ENCODE data around the gene UNC5C. TPM values are rescaled to one million over a fixed set of nuclear protein-coding genes. Genes with fewer than 3 reads are reported as not detected.

The UNC5C gene
- total RNA-seq, 1 experiment from 2014 or later = 8.2 TPM

GRCh38 chr4:95219109-95219508 lies 329.7 kb downstream of the UNC5C start:
- ChIA-PET CTCF (interaction anchor here (0.9 kb wide), 1 partner anchor 14 kb away, joined by 4 read pairs; no protein-coding TSS in a partner anchor), POLR2A (no interaction called here)
- Histone ChIP-seq H3K4me1 (ENCODE audit: control insufficient read depth, insufficient read depth, low read length) (no peaks in the 10 kb centered on the region), H3K36me3 (ENCODE audit: control insufficient read depth, insufficient read depth, low read length) (no peaks in the 10 kb centered on the region), H3K9me3 (ENCODE audit: control insufficient read depth, insufficient read depth, low read depth, low read length) (no peaks in the 10 kb centered on the region), H3K27me3 (ENCODE audit: control insufficient read depth, insufficient read depth, low read length) (no peaks in the 10 kb centered on the region), H3K4me3 (ENCODE audit: low read depth in 2 of 2, low read length in 2 of 2) (no peak overlapping the region), H3K27ac (ENCODE audit: low read length) (no peak overlapping the region)
- in situ Hi-C loops (cut with HindIII; ENCODE audit: low pct_unique_long_range_greater_than_20kb, low sequenced_read_pairs) = no loop called here
- DNase-seq (ENCODE audit: low read depth, low spot score) (no peak), ATAC-seq (no peak)
- BruUV-seq (replicated peaks) = no TSS peak
- intact Hi-C loops (cut with micrococcal nuclease; ENCODE audit: unreplicated experiment) = no loop called here
- TF ChIP-seq POLR2AphosphoS5 (IDR thresholded peaks at IDR 0.05; ENCODE audit: low read depth, low read length) (no peak), TCF7L2 (IDR thresholded peaks at IDR 0.05; ENCODE audit: low read depth, low read length) (no peak), REST (IDR thresholded peaks at IDR 0.05; ENCODE audit: insufficient read depth in 1 of 2, low read depth in 2 of 2, low read length in 1 of 2) (no peak), SIN3A (IDR thresholded peaks at IDR 0.05; ENCODE audit: borderline replicate concordance, insufficient read depth, low read depth, low read length) (no peak), CTCF (IDR thresholded peaks at IDR 0.05) (no peak)

- in situ Hi-C loops (cut with HindIII; ENCODE audit: low pct_unique_long_range_greater_than_20kb, low sequenced_read_pairs) = no loop called here
Observed at GRCh38 chr4:95217197-95217596, 331.6 kb downstream of the UNC5C start.

More at GRCh38 chr4:95217197-95217596, 331.6 kb downstream of the UNC5C start:
- ChIA-PET POLR2A (no interaction called here), CTCF (interaction anchor here (0.7 kb wide), 1 partner anchor 1512 kb away, joined by 4 read pairs; no protein-coding TSS in a partner anchor)
- Histone ChIP-seq H3K27ac (ENCODE audit: low read length) (no peak overlapping the region), H3K4me1 (ENCODE audit: control insufficient read depth, insufficient read depth, low read length) (no peaks in the 10 kb centered on the region), H3K9me3 (ENCODE audit: control insufficient read depth, insufficient read depth, low read depth, low read length) (no peaks in the 10 kb centered on the region), H3K36me3 (ENCODE audit: control insufficient read depth, insufficient read depth, low read length) (no peaks in the 10 kb centered on the region), H3K4me3 (ENCODE audit: low read depth in 2 of 2, low read length in 2 of 2) (no peak overlapping the region), H3K27me3 (ENCODE audit: control insufficient read depth, insufficient read depth, low read length) (no peaks in the 10 kb centered on the region)
- intact Hi-C loops (cut with micrococcal nuclease; ENCODE audit: unreplicated experiment) = no loop called here
- TF ChIP-seq POLR2AphosphoS5 (IDR thresholded peaks at IDR 0.05; ENCODE audit: low read depth, low read length) = no peak
- no peak for TF ChIP-seq REST (IDR thresholded peaks at IDR 0.05; ENCODE audit: insufficient read depth in 1 of 2, low read depth in 2 of 2, low read length in 1 of 2)
- no peak for TF ChIP-seq TCF7L2 (IDR thresholded peaks at IDR 0.05; ENCODE audit: low read depth, low read length)
- TF ChIP-seq CTCF (IDR thresholded peaks at IDR 0.05) = no peak
- no peak for TF ChIP-seq SIN3A (IDR thresholded peaks at IDR 0.05; ENCODE audit: borderline replicate concordance, insufficient read depth, low read depth, low read length)
- ATAC-seq (no peak), DNase-seq (ENCODE audit: low read depth, low spot score) (no peak)
- no TSS peak for BruUV-seq (replicated peaks)

Data from Panc1 (cell line).